K562 (cell line): ENCODE data around the gene RASGRP1. TPM values are rescaled to one million over a fixed set of nuclear protein-coding genes. Genes with fewer than 3 reads are reported as not detected.

Source experiments
- ATAC-seq: fragments of 200-7000 bp; cut with Tn5 transposase; 3 replicates; pipeline ENCODE4 v1.9.1; 2020; ENCODE audit warnings: moderate library complexity
- BruUV-seq: library from RNA; stranded (reverse); fragments of 400-500 nt; replicated peaks from 2 replicates; lab custom pipeline; 2021; lab: Mats Ljungman, UMichigan
- CTCF ChIA-PET: fragments of 300-600 bp; formaldehyde crosslinking; extraction: SDS; loops from one replicate; lab custom pipeline; 2021; ENCODE audit warnings: low intra/inter-chr PET ratio; lab: Yijun Ruan, JAX
- POLR2A ChIA-PET: fragments of 300-600, 350-650 bp; sonication (Branson Sonifier 250); formaldehyde crosslinking; extraction: SDS; loops from one replicate; lab custom pipeline; 2021; ENCODE audit warnings: antibody characterized with exemption, inconsistent platforms; lab: Yijun Ruan, JAX
- DNase-seq, 4 experiments: peaks; one replicate each; pipeline versions ENCODE4 v3.0.0 to v3.0.0-alpha.2; 2011 to 2018; ENCODE audit warnings: low spot score in 3 of 4, mixed read lengths in 3 of 4; ENCODE audit errors: extremely low read depth in 1 of 4
- FAIRE-seq: peaks from 2 replicates; lab custom pipeline; 2011; peaks lifted over from hg19 to GRCh38; lab: Jason Lieb, UNC
- H2AFZ ChIP-seq: 2 replicates; pipeline ENCODE4 v1.6.0; 2011; ENCODE audit warnings: low read depth, low read length, control low read depth, inconsistent platforms
- H3K27ac ChIP-seq: fragments of 200-600 bp; 3 replicates; pipeline ENCODE4 v1.8.0; 2011; ENCODE audit warnings: low read depth, mild to moderate bottlenecking, control low read depth, inconsistent platforms, low read length, moderate library complexity, mixed read lengths; ENCODE audit errors: extremely low read depth
- H3K27me3 ChIP-seq, 2 experiments: fragments of 300-600 bp in 1 of 2; 2 replicates in 1 of 2; 3 replicates in 1 of 2; pipeline versions ENCODE4 v1.6.0 to v1.8.0; 2011; ENCODE audit warnings: inconsistent platforms in 2 of 2, low read length in 2 of 2, mild to moderate bottlenecking in 1 of 2, mixed read lengths in 1 of 2, moderate library complexity in 1 of 2; ENCODE audit not compliant: control insufficient read depth in 2 of 2, insufficient read depth in 2 of 2
- H3K36me3 ChIP-seq: fragments of 300-600 bp; 3 replicates; pipeline ENCODE4 v1.8.0; 2011; ENCODE audit warnings: mild to moderate bottlenecking, low read length, inconsistent platforms; ENCODE audit not compliant: control insufficient read depth, insufficient read depth
- H3K4me1 ChIP-seq, 2 experiments: fragments of 200-600 bp in 1 of 2; replicated peaks in 1 of 2; 2 replicates in 1 of 2; 3 replicates in 1 of 2; pipeline versions ENCODE4 v1.5.1 to v1.8.0; 2011; ENCODE audit warnings: inconsistent platforms in 2 of 2, low read length in 2 of 2, mild to moderate bottlenecking in 1 of 2, mixed read lengths in 1 of 2, moderate library complexity in 1 of 2; ENCODE audit not compliant: control insufficient read depth in 2 of 2, insufficient read depth in 2 of 2
- H3K4me2 ChIP-seq: 2 replicates; pipeline ENCODE4 v1.6.1; 2011; ENCODE audit warnings: low read length, control low read depth, inconsistent platforms, mixed read lengths; ENCODE audit not compliant: insufficient read depth
- H3K4me3 ChIP-seq: fragments of 200-600 bp; sonication (generic), shearing (Covaris generic); 2 replicates; pipeline ENCODE4 v1.5.1; 2016; ENCODE audit warnings: control low read depth, inconsistent platforms
- H3K79me2 ChIP-seq: fragments of 200-600 bp; 3 replicates; pipeline ENCODE4 v1.8.0; 2011; ENCODE audit warnings: low read length, inconsistent platforms; ENCODE audit not compliant: control insufficient read depth, insufficient read depth
- H3K9ac ChIP-seq, 2 experiments: 2 replicates each; pipeline versions ENCODE4 v1.6.0 to v1.6.1; 2011; ENCODE audit warnings: low read depth in 2 of 2, low read length in 2 of 2, control low read depth in 1 of 2, inconsistent platforms in 1 of 2, mild to moderate bottlenecking in 1 of 2, mixed read lengths in 1 of 2; ENCODE audit not compliant: insufficient read depth in 1 of 2
- H3K9me1 ChIP-seq: one replicate; pipeline ENCODE4 v1.6.0; 2011; ENCODE audit warnings: inconsistent platforms, mild to moderate bottlenecking, low read length, moderate library complexity; ENCODE audit not compliant: control insufficient read depth, insufficient read depth
- H3K9me3 ChIP-seq: replicated peaks from 2 replicates; pipeline ENCODE4 v1.5.1; 2011; ENCODE audit warnings: low read depth, low read length, inconsistent platforms; ENCODE audit not compliant: control insufficient read depth, insufficient read depth
- H4K20me1 ChIP-seq: replicated peaks from 2 replicates; pipeline ENCODE4 v1.6.1; 2011; ENCODE audit warnings: low read length, inconsistent platforms, mixed read lengths; ENCODE audit not compliant: control insufficient read depth, insufficient read depth
- ARID1B ChIP-seq: fragments of 450-650 bp; IDR thresholded peaks from 2 replicates; pipeline ENCODE4 v1.6.1; 2016; ENCODE audit warnings: antibody characterized with exemption, mild to moderate bottlenecking, inconsistent platforms
- ARID4B ChIP-seq: sonication (generic); formaldehyde crosslinking; IDR thresholded peaks from 2 replicates; pipeline ENCODE4 v1.8.0; 2022; ENCODE audit warnings: mild to moderate bottlenecking, missing genetic modification reagents
- CBFA2T3 ChIP-seq: fragments of 450-650 bp; IDR thresholded peaks from 2 replicates; pipeline ENCODE4 v1.6.1; 2017
- CEBPZ ChIP-seq: fragments of 150-350 bp; IDR thresholded peaks from 2 replicates; pipeline ENCODE4 v1.6.1; 2014; ENCODE audit warnings: low read depth, mild to moderate bottlenecking, low read length, borderline replicate concordance
- MAFK ChIP-seq: IDR thresholded peaks from 2 replicates; pipeline ENCODE4 v1.6.1; 2011; ENCODE audit warnings: low read length, improper control_type of control experiment
- NFE2 ChIP-seq: IDR thresholded peaks from 2 replicates; pipeline ENCODE4 v1.6.1; 2014; ENCODE audit warnings: antibody characterized with exemption, low read depth
- RUNX1 ChIP-seq: sonication (generic); IDR thresholded peaks from 2 replicates; pipeline ENCODE4 v1.6.1; 2016; ENCODE audit warnings: antibody characterized with exemption, low read depth
- SMAD1 ChIP-seq: fragments of 150-350 bp; IDR thresholded peaks from 2 replicates; pipeline ENCODE4 v1.6.1; 2014; ENCODE audit warnings: low read length, low read depth; ENCODE audit not compliant: partially characterized antibody
- TARDBP ChIP-seq: fragments of 450-650 bp; IDR thresholded peaks from 2 replicates; pipeline ENCODE4 v1.6.1; 2016
- ZNF354B ChIP-seq: fragments of 250-450 bp; sonication (Bioruptor Pico); IDR thresholded peaks from 2 replicates; pipeline ENCODE4 v1.4.0; 2020
- WGBS: fragments of 100-300 bp; shearing (Covaris generic); methylation state at CpG from one replicate; pipeline ENCODE4 v1.1.6; 2016; ENCODE audit warnings: low coverage, mixed read lengths; ENCODE audit not compliant: insufficient coverage; ENCODE audit errors: missing lambda C conversion rate; 5-methylcytosine and 5-hydroxymethylcytosine counted together
- in situ Hi-C: fragments of 300-500 bp; cut with MboI; formaldehyde crosslinking; loops from 4 replicates; pipeline ENCODE4 v1.15.0; 2018; ENCODE audit warnings: inconsistent platforms, mixed read lengths
- intact Hi-C: fragments of 100-400 bp; cut with micrococcal nuclease; formaldehyde crosslinking; loops from 2 replicates; pipeline ENCODE4 v1.14.2; 2022
- polyA plus RNA-seq, 8 experiments: library from polyadenylated mRNA; depleted of rRNA in 4 of 8; stranded (reverse) in 5 of 8; unstranded in 3 of 8; fragments of >200 nt; fragmentation: Nextera tagmentation in 2 of 8; fragmentation: Illumina TruSeq in 1 of 8; extraction: Ambion mirVana in 2 of 8; extraction: Trizol in 1 of 8; gene quantifications; 2 replicates each; pipeline versions ENCODE4 v1.2.1 to v1.2.3, GENCODE V29; 2011 to 2014; ENCODE audit warnings: inconsistent platforms in 1 of 8, missing spikeins in 1 of 8
- total RNA-seq, 7 experiments: library from RNA; depleted of rRNA in 6 of 7; stranded (reverse); fragments of >200 nt in 6 of 7; fragmentation: Illumina TruSeq in 2 of 7; extraction: Trizol in 2 of 7; gene quantifications; 2 replicates each; pipeline versions ENCODE4 v1.2.1 to v1.2.3, GENCODE V29; 2011 to 2021; ENCODE audit warnings: low replicate concordance in 1 of 7
- TF ChIP-seq, protein P1 (sequence below), 2 experiments: fragments of 450-650 bp in 1 of 2; sonication (generic) in 1 of 2; formaldehyde crosslinking in 1 of 2; IDR thresholded peaks in 1 of 2; conservative IDR thresholded peaks in 1 of 2; 2 replicates each; pipeline versions ENCODE4 v1.6.1 to v1.8.1; 2016 to 2023; ENCODE audit warnings: mild to moderate bottlenecking in 2 of 2, moderate library complexity in 2 of 2, inconsistent platforms in 1 of 2, missing genetic modification reagents in 1 of 2

The RASGRP1 gene
- total and polyA plus RNA-seq, 9 of the 15 experiments (the other 6 are each of a cell fraction or from before 2014, with no cell fraction given), result 0.14 to 0.72 (median 0.31) TPM

DNA sequence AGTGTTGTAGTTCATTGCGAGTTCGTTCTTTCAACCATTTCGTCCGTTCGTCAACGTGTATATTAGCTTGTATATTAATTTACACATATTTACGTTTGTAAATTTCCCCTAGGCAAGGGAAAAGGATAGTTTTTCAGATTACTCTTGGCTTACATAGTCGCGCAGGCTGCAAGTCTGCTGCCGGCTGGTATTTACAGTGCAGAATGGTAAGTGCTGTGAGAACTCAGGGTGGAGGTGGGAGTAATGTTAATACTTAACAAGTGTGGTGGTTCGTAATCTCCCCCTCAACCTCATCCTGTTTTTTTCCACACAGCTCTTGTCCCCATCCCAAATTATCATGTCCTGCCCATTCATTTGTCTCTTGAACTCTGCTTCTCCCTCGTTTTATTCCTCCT is 109.9 kb downstream of the RASGRP1 start:
- Histone ChIP-seq H3K4me1 (peaks cover 0 to 3% of the 10 kb centered on the region in 2 experiments; a peak in 1 of 5 replicates), H3K4me2 (peak overlapping the region; percentile 95), H3K27me3 (no peaks in the 10 kb centered on the region), H3K9me1 (no peaks in the 10 kb centered on the region), H3K9ac (peak overlapping the region; percentile 93), H3K27ac (peak overlapping the region; percentile 90), H3K4me3 (peak overlapping the region; percentile 86), H3K79me2 (peaks cover 58% of the 10 kb centered on the region), H3K9me3 (no peaks in the 10 kb centered on the region), H2AFZ (peak overlapping the region; percentile 98), H4K20me1 (peaks cover 7% of the 10 kb centered on the region; the same call in 1 of the 2 replicates), H3K36me3 (peaks cover 4% of the 10 kb centered on the region; the same call in 2 of the 3 replicates)
- in situ Hi-C loops (no loop called here), intact Hi-C loops (no loop called here)
- DNase-seq (peak in 1 of 4 experiments; percentile 11), ATAC-seq (peak; percentile 15), FAIRE-seq (no peak)
- POLR2A ChIA-PET, result interaction anchor here (0.7 to 2.2 kb wide), 9 partner anchors 9 to 232 kb away, joined by 3 to 20 read pairs (median 3); no protein-coding TSS in a partner anchor
- no TSS peak for BruUV-seq
- under 1% methylated on average over 12 of the region's 12 CpGs for WGBS
- CTCF ChIA-PET, result no interaction called here
- TF ChIP-seq, protein P1, sequence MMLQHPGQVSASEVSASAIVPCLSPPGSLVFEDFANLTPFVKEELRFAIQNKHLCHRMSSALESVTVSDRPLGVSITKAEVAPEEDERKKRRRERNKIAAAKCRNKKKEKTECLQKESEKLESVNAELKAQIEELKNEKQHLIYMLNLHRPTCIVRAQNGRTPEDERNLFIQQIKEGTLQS (IDR thresholded peaks at IDR 0.05), result no peak
- TF ChIP-seq, protein P1 (CRISPR knock-in tag; conservative IDR thresholded peaks at IDR 0.05), result no peak
- TF ChIP-seq SMAD1 (no peak), CEBPZ (no peak), CBFA2T3 (no peak), ARID1B (no peak), ZNF354B (CRISPR knock-in tag) (no peak), MAFK (no peak), NFE2 (no peak), TARDBP (no peak), ARID4B (CRISPR knock-in tag) (no peak), RUNX1 (no peak)
